Thyroid gland (tissue), 4 donors: Measurements from ENCODE around the gene BCAS3.

ENCODE experiments used
- CTCF ChIP-seq, 6 experiments: fragments of 200-600 bp in 3 of 6; fragments of 450-650 bp in 3 of 6; sonication (generic) in 3 of 6; IDR thresholded peaks; one replicate each; pipeline ENCODE4 v1.5.1; 2016 to 2019; ENCODE audit warnings: antibody characterized with exemption in 6 of 6, mild to moderate bottlenecking in 2 of 6, inconsistent platforms in 1 of 6, moderate library complexity in 1 of 6
- POLR2A ChIP-seq, 2 donors: fragments of 450-650 bp; IDR thresholded peaks; one replicate each; pipeline ENCODE4 v1.6.1; 2017; ENCODE audit warnings: antibody characterized with exemption in 2 of 2, mild to moderate bottlenecking in 2 of 2, moderate library complexity in 1 of 2

GRCh38 chr17:61371179-61371578 lies 693.5 kb downstream of the BCAS3 start:
- TF ChIP-seq CTCF (IDR thresholded peaks at IDR 0.05) (no peak), POLR2A (IDR thresholded peaks at IDR 0.05) (no peak)
